ENCODE results near the gene CNGA3.

Gene CNGA3

GRCh38 chr2:98441706-98442450 is 95.6 kb downstream of the CNGA3 start:
- no peaks in the 10 kb centered on the region for H3K36me3 ChIP-seq
- peaks cover 13 to 28% (median 22%) of the 10 kb centered on the region in 11 experiments; a peak in 20 of 22 replicates for H3K9me3 ChIP-seq (replicated peaks in 1 of 11)
- H3K4me3 ChIP-seq, result no peak overlapping the region
- H3K9ac ChIP-seq, result no peak overlapping the region
- H3K4me2 ChIP-seq, result 0 out of 22 replicates have a peak overlapping the region, but pooled peaks of 1 of the 11 experiments have one; percentile 6
- peaks cover 5 to 21% (median 18%) of the 10 kb centered on the region in 11 experiments; a peak in 18 of 22 replicates for H4K20me1 ChIP-seq
- H3K4me1 ChIP-seq, result peaks cover 13 to 21% (median 20%) of the 10 kb centered on the region in 10 experiments
- no peak overlapping the region for H3K27ac ChIP-seq
- no peak for TF ChIP-seq Cebpa-rat (IDR thresholded peaks at IDR 0.05)
- no peaks in the 10 kb centered on the region for H3K27me3 ChIP-seq

GRCh38 chr2:98442488-98442887 is 96.2 kb downstream of the CNGA3 start:
- Histone ChIP-seq H3K9me3 (replicated peaks in 1 of 11) (peaks cover 13 to 26% (median 22%) of the 10 kb centered on the region in 11 experiments; a peak in 19 of 22 replicates), H4K20me1 (peaks cover 5 to 26% (median 21%) of the 10 kb centered on the region in 11 experiments; a peak in 18 of 22 replicates), H3K4me2 (no peak overlapping the region), H3K9ac (no peak overlapping the region), H3K36me3 (no peaks in the 10 kb centered on the region), H3K27me3 (no peaks in the 10 kb centered on the region), H3K4me1 (peaks cover 17 to 26% (median 24%) of the 10 kb centered on the region in 10 experiments), H3K4me3 (no peak overlapping the region), H3K27ac (no peak overlapping the region)
- no peak for TF ChIP-seq Cebpa-rat (IDR thresholded peaks at IDR 0.05)

- peaks cover 3 to 10% (median 5%) of the 10 kb centered on the region in 11 experiments; a peak in 13 of 22 replicates for H3K9me3 ChIP-seq (replicated peaks in 1 of 11)
- peak within 1 kb of the TSS; percentile 68 to 89 (median 79) for H3K27ac ChIP-seq
- peak within 1 kb of the TSS; percentile 80 to 95 (median 87) for H3K9ac ChIP-seq
- peak within 1 kb of the TSS; percentile 86 to 100 (median 96) for H3K4me3 ChIP-seq
- no peak for TF ChIP-seq Cebpa-rat (IDR thresholded peaks at IDR 0.05)
- H4K20me1 ChIP-seq, result peaks cover 8 to 46% (median 30%) of the 10 kb centered on the region in 11 experiments; a peak in 19 of 22 replicates
- no peaks in the 10 kb centered on the region for H3K36me3 ChIP-seq
- no peaks in the 10 kb centered on the region for H3K27me3 ChIP-seq
- H3K4me2 ChIP-seq, result peak within 1 kb of the TSS; percentile 84 to 98 (median 92)
- peaks cover 17 to 41% (median 34%) of the 10 kb centered on the region in 10 experiments for H3K4me1 ChIP-seq
These were observed 98.3 kb downstream of the CNGA3 start, which contains the start of gene INPP4A for GRCh38 chr2:98444436-98445176. TSS of gene INPP4A (plus strand) at chr2:98444858. CDS start at chr2:98520049, 75,191 bp downstream.

GRCh38 chr2:98445177-98445682 is 99.0 kb downstream of the CNGA3 start:
- Histone ChIP-seq H3K27me3 (no peaks in the 10 kb centered on the region), H3K4me2 (peak overlapping the region; percentile 84 to 98 (median 92)), H3K9ac (peak overlapping the region; percentile 80 to 95 (median 87)), H3K4me3 (peak overlapping the region; percentile 86 to 100 (median 96)), H3K36me3 (no peaks in the 10 kb centered on the region), H3K9me3 (replicated peaks in 1 of 11) (peaks cover 0 to 6% (median 0%) of the 10 kb centered on the region in 11 experiments; a peak in 2 of 22 replicates), H4K20me1 (peaks cover 8 to 53% (median 36%) of the 10 kb centered on the region in 11 experiments; a peak in 19 of 22 replicates), H3K27ac (peak overlapping the region; percentile 68 to 89 (median 79)), H3K4me1 (peaks cover 17 to 41% (median 35%) of the 10 kb centered on the region in 10 experiments)
- TF ChIP-seq Cebpa-rat (IDR thresholded peaks at IDR 0.05), result no peak

GRCh38 chr2:98445683-98446581 is 99.7 kb downstream of the CNGA3 start:
- TF ChIP-seq Cebpa-rat (IDR thresholded peaks at IDR 0.05), result no peak
- H3K27ac ChIP-seq, result peak overlapping the region; percentile 68 to 89 (median 79); a peak in 19 of 22 replicates
- no peaks in the 10 kb centered on the region for H3K9me3 ChIP-seq (replicated peaks in 1 of 11)
- peak overlapping the region; percentile 84 to 98 (median 92) for H3K4me2 ChIP-seq
- H3K9ac ChIP-seq, result peak overlapping the region; percentile 80 to 95 (median 87)
- no peaks in the 10 kb centered on the region for H3K36me3 ChIP-seq
- H3K4me3 ChIP-seq, result peak overlapping the region; percentile 86 to 100 (median 96)
- H3K27me3 ChIP-seq, result no peaks in the 10 kb centered on the region
- peaks cover 15 to 60% (median 43%) of the 10 kb centered on the region in 11 experiments; a peak in 19 of 22 replicates for H4K20me1 ChIP-seq
- peaks cover 19 to 46% (median 39%) of the 10 kb centered on the region in 10 experiments for H3K4me1 ChIP-seq

- no peak for TF ChIP-seq Cebpa-rat (IDR thresholded peaks at IDR 0.05)
- Histone ChIP-seq H3K9me3 (replicated peaks in 1 of 11) (no peaks in the 10 kb centered on the region), H3K4me2 (peak overlapping the region; percentile 84 to 98 (median 92)), H3K9ac (peak overlapping the region in 1 of 11 experiments; percentile 7; a peak in 1 of 22 replicates), H3K27ac (no peak overlapping the region), H3K36me3 (no peaks in the 10 kb centered on the region), H3K4me3 (no peak overlapping the region), H3K27me3 (no peaks in the 10 kb centered on the region), H4K20me1 (peaks cover 21 to 69% (median 52%) of the 10 kb centered on the region in 11 experiments; a peak in 20 of 22 replicates), H3K4me1 (peaks cover 27 to 56% (median 48%) of the 10 kb centered on the region in 10 experiments)
These were observed 100.6 kb downstream of the CNGA3 start for GRCh38 chr2:98446850-98447249.

All from BLaER1 treated with 17β-estradiol and CSF1 and Interleukin-3, amounts not matched to agents 10 nM and 100 nM (cell line).